Measurements from ENCODE around the gene PRAF2. TPM values are rescaled to one million over a fixed set of nuclear protein-coding genes. Genes with fewer than 3 reads are reported as not detected.

Gene PRAF2
- total and polyA plus RNA-seq, 9 of the 15 experiments (the other 6 are each of a cell fraction or from before 2014, with no cell fraction given) = 0.24 to 5.7 (median 2.0) TPM

DNA sequence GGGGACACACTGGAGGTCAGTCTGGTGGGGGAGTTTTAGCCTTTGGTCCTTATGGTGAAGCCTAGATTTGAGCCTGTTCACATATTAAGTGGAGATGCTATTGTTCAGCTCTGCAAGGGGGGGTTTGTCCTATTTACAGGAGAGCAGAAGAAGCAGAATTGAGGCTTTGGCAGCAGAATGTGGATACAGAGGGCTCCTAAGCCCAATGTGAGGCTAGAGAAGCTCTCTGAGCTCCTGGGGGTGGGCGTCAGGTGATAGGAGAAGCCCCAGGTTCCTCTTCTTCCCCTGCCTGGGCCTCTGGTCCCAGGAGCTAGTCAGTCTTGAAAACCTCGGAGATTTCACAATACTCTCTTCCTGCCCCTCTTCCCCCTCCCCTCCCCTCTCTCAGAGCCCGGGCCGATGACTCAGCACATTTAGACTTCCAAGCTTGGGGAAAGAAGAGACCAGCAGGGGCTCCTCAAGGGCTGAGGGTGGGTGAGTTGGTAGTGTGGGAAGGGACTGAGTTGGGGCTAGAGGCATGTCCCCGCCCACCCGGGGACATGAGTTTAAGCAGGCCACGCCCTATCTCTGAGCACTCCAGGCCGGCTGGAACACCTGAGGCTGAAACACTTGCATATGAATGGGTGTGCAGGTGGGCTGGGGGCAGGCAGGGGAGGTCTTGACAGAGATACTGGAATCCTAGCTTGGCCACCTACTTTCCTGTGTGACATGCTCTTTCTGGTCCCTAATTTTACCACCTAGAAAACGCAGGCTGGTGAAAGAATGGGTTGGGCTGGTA lies 34.0 kb downstream of the PRAF2 start (continued):
- TF ChIP-seq, protein P1, sequence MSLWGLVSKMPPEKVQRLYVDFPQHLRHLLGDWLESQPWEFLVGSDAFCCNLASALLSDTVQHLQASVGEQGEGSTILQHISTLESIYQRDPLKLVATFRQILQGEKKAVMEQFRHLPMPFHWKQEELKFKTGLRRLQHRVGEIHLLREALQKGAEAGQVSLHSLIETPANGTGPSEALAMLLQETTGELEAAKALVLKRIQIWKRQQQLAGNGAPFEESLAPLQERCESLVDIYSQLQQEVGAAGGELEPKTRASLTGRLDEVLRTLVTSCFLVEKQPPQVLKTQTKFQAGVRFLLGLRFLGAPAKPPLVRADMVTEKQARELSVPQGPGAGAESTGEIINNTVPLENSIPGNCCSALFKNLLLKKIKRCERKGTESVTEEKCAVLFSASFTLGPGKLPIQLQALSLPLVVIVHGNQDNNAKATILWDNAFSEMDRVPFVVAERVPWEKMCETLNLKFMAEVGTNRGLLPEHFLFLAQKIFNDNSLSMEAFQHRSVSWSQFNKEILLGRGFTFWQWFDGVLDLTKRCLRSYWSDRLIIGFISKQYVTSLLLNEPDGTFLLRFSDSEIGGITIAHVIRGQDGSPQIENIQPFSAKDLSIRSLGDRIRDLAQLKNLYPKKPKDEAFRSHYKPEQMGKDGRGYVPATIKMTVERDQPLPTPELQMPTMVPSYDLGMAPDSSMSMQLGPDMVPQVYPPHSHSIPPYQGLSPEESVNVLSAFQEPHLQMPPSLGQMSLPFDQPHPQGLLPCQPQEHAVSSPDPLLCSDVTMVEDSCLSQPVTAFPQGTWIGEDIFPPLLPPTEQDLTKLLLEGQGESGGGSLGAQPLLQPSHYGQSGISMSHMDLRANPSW (CRISPR knock-in tag; IDR thresholded peaks at IDR 0.05) = no peak
- TF ChIP-seq ELF1 (tag; IDR thresholded peaks at IDR 0.05) (peak; percentile 53; the same call in 1 of the 2 replicates), KLF10 (CRISPR knock-in tag; IDR thresholded peaks at IDR 0.05) (no peak), ESRRB (CRISPR knock-in tag; IDR thresholded peaks at IDR 0.05; ENCODE audit: borderline replicate concordance) (no peak), ZSCAN29 (IDR thresholded peaks at IDR 0.05) (no peak), SRSF1 (IDR thresholded peaks at IDR 0.05; ENCODE audit: low read depth, low read length) (no peak), FOSL1 (tag; conservative IDR thresholded peaks at IDR 0.05) (peak; percentile 70), PCBP1 (IDR thresholded peaks at IDR 0.05; ENCODE audit: low read depth, low read length, poor library complexity, severe bottlenecking) (no peak), NRF1 (conservative IDR thresholded peaks at IDR 0.05 in 1 of 2, IDR thresholded peaks at IDR 0.05 in 1 of 2) (peak; percentile 19 to 45; a peak in 3 of 4 replicates), SMARCA4 (IDR thresholded peaks at IDR 0.05) (peak; percentile 79), IRF2 (CRISPR knock-in tag; IDR thresholded peaks at IDR 0.05) (no peak), TAF9B (IDR thresholded peaks at IDR 0.05; ENCODE audit: partially characterized antibody) (no peak), CAMTA2 (CRISPR knock-in tag; conservative IDR thresholded peaks at IDR 0.05) (no peak)
- TF ChIP-seq, protein P2, sequence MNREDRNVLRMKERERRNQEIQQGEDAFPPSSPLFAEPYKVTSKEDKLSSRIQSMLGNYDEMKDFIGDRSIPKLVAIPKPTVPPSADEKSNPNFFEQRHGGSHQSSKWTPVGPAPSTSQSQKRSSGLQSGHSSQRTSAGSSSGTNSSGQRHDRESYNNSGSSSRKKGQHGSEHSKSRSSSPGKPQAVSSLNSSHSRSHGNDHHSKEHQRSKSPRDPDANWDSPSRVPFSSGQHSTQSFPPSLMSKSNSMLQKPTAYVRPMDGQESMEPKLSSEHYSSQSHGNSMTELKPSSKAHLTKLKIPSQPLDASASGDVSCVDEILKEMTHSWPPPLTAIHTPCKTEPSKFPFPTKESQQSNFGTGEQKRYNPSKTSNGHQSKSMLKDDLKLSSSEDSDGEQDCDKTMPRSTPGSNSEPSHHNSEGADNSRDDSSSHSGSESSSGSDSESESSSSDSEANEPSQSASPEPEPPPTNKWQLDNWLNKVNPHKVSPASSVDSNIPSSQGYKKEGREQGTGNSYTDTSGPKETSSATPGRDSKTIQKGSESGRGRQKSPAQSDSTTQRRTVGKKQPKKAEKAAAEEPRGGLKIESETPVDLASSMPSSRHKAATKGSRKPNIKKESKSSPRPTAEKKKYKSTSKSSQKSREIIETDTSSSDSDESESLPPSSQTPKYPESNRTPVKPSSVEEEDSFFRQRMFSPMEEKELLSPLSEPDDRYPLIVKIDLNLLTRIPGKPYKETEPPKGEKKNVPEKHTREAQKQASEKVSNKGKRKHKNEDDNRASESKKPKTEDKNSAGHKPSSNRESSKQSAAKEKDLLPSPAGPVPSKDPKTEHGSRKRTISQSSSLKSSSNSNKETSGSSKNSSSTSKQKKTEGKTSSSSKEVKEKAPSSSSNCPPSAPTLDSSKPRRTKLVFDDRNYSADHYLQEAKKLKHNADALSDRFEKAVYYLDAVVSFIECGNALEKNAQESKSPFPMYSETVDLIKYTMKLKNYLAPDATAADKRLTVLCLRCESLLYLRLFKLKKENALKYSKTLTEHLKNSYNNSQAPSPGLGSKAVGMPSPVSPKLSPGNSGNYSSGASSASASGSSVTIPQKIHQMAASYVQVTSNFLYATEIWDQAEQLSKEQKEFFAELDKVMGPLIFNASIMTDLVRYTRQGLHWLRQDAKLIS (CRISPR knock-in tag; IDR thresholded peaks at IDR 0.05) = 0 out of 2 replicates have a peak, but pooled peaks have one; percentile 30
- TF ChIP-seq, protein P3, sequence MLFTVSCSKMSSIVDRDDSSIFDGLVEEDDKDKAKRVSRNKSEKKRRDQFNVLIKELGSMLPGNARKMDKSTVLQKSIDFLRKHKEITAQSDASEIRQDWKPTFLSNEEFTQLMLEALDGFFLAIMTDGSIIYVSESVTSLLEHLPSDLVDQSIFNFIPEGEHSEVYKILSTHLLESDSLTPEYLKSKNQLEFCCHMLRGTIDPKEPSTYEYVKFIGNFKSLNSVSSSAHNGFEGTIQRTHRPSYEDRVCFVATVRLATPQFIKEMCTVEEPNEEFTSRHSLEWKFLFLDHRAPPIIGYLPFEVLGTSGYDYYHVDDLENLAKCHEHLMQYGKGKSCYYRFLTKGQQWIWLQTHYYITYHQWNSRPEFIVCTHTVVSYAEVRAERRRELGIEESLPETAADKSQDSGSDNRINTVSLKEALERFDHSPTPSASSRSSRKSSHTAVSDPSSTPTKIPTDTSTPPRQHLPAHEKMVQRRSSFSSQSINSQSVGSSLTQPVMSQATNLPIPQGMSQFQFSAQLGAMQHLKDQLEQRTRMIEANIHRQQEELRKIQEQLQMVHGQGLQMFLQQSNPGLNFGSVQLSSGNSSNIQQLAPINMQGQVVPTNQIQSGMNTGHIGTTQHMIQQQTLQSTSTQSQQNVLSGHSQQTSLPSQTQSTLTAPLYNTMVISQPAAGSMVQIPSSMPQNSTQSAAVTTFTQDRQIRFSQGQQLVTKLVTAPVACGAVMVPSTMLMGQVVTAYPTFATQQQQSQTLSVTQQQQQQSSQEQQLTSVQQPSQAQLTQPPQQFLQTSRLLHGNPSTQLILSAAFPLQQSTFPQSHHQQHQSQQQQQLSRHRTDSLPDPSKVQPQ (CRISPR knock-in tag; IDR thresholded peaks at IDR 0.05; ENCODE audit: borderline replicate concordance) = no peak
- TF ChIP-seq, protein P4, sequence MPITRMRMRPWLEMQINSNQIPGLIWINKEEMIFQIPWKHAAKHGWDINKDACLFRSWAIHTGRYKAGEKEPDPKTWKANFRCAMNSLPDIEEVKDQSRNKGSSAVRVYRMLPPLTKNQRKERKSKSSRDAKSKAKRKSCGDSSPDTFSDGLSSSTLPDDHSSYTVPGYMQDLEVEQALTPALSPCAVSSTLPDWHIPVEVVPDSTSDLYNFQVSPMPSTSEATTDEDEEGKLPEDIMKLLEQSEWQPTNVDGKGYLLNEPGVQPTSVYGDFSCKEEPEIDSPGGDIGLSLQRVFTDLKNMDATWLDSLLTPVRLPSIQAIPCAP (CRISPR knock-in tag; IDR thresholded peaks at IDR 0.05; ENCODE audit: borderline replicate concordance) = no peak
- TF ChIP-seq, protein P5, sequence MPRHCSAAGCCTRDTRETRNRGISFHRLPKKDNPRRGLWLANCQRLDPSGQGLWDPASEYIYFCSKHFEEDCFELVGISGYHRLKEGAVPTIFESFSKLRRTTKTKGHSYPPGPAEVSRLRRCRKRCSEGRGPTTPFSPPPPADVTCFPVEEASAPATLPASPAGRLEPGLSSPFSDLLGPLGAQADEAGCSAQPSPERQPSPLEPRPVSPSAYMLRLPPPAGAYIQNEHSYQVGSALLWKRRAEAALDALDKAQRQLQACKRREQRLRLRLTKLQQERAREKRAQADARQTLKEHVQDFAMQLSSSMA (CRISPR knock-in tag; IDR thresholded peaks at IDR 0.05) = no peak
